ENCODE results near the gene PRRX2. TPM values are rescaled to one million over a fixed set of nuclear protein-coding genes. Genes with fewer than 3 reads are reported as not detected.

PRRX2 gene
- total and polyA plus RNA-seq, 9 of the 15 experiments (the other 6 are each of a cell fraction or from before 2014, with no cell fraction given), result 0.21 TPM; not detected in 8

DNA sequence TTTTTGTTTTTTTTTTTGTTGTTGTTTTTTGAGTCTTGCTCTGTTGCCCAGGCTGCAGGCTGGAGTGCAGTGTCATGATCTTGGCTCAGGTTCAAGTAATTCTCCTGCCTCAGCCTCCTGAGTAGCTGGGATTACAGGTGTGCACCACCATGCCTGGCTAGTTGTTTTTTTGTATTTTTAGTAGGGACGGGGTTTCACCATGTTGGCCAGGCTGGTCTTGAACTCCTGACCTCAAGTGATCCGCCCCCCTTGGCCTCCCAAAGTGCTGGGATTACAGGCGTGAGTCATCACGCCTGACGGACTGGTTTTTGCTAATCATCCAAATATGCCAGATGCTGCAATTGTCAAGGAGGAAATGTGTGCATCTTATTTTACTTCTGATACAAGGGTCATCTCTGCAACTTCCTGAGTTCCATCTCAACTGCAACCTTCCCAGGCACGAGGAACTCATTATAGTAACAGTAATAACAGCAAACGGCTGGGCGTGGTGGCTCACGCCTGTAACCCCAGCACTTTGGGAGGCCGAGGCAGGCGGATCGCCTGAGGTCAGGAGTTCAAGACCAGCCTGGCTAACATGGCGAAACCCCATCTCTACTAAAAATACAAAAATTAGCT is 97.0 kb downstream of the PRRX2 start (continued):
- TF ChIP-seq GABPB1 (CRISPR knock-in tag; IDR thresholded peaks at IDR 0.05), result 0 out of 2 replicates have a peak, but pooled peaks have one; percentile 22
- TF ChIP-seq TRIM24 (IDR thresholded peaks at IDR 0.05), result peak; percentile 80 to 87
- peak; percentile 68 for TF ChIP-seq NCOR1 (IDR thresholded peaks at IDR 0.05)
- peak; percentile 62; the same call in 1 of the 2 replicates for TF ChIP-seq NR2C1 (IDR thresholded peaks at IDR 0.05)
- TF ChIP-seq NR2C1 (tag; IDR thresholded peaks at IDR 0.05), result peak; percentile 66
- peak; percentile 35; the same call in 1 of the 2 replicates for TF ChIP-seq TRIM28 (IDR thresholded peaks at IDR 0.05)
- peak; percentile 31; the same call in 1 of the 2 replicates for TF ChIP-seq TAL1 (IDR thresholded peaks at IDR 0.05)
- TF ChIP-seq EP400 (IDR thresholded peaks at IDR 0.05), result peak; percentile 38; the same call in 1 of the 2 replicates
- peak; percentile 46; the same call in 1 of the 2 replicates for TF ChIP-seq MEF2D (tag; conservative IDR thresholded peaks at IDR 0.05; ENCODE audit: low read depth)
- peak; percentile 52; the same call in 1 of the 2 replicates for TF ChIP-seq NCOA1 (IDR thresholded peaks at IDR 0.05; ENCODE audit: low read depth)
- peak; percentile 85 for TF ChIP-seq SMARCA5 (IDR thresholded peaks at IDR 0.05)
- peak; percentile 56; the same call in 1 of the 2 replicates for TF ChIP-seq TCF3 (CRISPR knock-in tag; IDR thresholded peaks at IDR 0.05)
- TF ChIP-seq ZNF121 (CRISPR knock-in tag; conservative IDR thresholded peaks at IDR 0.05), result peak; percentile 98
- TF ChIP-seq FOXJ3 (CRISPR knock-in tag; IDR thresholded peaks at IDR 0.05), result peak; percentile 26; the same call in 1 of the 2 replicates
- TF ChIP-seq POLR3A (IDR thresholded peaks at IDR 0.05; ENCODE audit: borderline replicate concordance, extremely low read depth, insufficient read depth, insufficient read length), result peak; percentile 12
- TF ChIP-seq NBN (IDR thresholded peaks at IDR 0.05; ENCODE audit: low read depth), result peak; percentile 79
- TF ChIP-seq C11orf30 (IDR thresholded peaks at IDR 0.05; ENCODE audit: low read depth), result peak; percentile 88
- TF ChIP-seq, protein P1, sequence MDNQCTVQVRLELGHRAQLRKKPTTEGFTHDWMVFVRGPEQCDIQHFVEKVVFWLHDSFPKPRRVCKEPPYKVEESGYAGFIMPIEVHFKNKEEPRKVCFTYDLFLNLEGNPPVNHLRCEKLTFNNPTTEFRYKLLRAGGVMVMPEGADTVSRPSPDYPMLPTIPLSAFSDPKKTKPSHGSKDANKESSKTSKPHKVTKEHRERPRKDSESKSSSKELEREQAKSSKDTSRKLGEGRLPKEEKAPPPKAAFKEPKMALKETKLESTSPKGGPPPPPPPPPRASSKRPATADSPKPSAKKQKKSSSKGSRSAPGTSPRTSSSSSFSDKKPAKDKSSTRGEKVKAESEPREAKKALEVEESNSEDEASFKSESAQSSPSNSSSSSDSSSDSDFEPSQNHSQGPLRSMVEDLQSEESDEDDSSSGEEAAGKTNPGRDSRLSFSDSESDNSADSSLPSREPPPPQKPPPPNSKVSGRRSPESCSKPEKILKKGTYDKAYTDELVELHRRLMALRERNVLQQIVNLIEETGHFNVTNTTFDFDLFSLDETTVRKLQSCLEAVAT (IDR thresholded peaks at IDR 0.05), result peak in 1 of 2 experiments; percentile 47; a peak in 1 of 4 replicates
- peak; percentile 49; the same call in 1 of the 2 replicates for TF ChIP-seq ZNF384 (IDR thresholded peaks at IDR 0.05; ENCODE audit: low read depth, low read length)
- TF ChIP-seq, protein P2, sequence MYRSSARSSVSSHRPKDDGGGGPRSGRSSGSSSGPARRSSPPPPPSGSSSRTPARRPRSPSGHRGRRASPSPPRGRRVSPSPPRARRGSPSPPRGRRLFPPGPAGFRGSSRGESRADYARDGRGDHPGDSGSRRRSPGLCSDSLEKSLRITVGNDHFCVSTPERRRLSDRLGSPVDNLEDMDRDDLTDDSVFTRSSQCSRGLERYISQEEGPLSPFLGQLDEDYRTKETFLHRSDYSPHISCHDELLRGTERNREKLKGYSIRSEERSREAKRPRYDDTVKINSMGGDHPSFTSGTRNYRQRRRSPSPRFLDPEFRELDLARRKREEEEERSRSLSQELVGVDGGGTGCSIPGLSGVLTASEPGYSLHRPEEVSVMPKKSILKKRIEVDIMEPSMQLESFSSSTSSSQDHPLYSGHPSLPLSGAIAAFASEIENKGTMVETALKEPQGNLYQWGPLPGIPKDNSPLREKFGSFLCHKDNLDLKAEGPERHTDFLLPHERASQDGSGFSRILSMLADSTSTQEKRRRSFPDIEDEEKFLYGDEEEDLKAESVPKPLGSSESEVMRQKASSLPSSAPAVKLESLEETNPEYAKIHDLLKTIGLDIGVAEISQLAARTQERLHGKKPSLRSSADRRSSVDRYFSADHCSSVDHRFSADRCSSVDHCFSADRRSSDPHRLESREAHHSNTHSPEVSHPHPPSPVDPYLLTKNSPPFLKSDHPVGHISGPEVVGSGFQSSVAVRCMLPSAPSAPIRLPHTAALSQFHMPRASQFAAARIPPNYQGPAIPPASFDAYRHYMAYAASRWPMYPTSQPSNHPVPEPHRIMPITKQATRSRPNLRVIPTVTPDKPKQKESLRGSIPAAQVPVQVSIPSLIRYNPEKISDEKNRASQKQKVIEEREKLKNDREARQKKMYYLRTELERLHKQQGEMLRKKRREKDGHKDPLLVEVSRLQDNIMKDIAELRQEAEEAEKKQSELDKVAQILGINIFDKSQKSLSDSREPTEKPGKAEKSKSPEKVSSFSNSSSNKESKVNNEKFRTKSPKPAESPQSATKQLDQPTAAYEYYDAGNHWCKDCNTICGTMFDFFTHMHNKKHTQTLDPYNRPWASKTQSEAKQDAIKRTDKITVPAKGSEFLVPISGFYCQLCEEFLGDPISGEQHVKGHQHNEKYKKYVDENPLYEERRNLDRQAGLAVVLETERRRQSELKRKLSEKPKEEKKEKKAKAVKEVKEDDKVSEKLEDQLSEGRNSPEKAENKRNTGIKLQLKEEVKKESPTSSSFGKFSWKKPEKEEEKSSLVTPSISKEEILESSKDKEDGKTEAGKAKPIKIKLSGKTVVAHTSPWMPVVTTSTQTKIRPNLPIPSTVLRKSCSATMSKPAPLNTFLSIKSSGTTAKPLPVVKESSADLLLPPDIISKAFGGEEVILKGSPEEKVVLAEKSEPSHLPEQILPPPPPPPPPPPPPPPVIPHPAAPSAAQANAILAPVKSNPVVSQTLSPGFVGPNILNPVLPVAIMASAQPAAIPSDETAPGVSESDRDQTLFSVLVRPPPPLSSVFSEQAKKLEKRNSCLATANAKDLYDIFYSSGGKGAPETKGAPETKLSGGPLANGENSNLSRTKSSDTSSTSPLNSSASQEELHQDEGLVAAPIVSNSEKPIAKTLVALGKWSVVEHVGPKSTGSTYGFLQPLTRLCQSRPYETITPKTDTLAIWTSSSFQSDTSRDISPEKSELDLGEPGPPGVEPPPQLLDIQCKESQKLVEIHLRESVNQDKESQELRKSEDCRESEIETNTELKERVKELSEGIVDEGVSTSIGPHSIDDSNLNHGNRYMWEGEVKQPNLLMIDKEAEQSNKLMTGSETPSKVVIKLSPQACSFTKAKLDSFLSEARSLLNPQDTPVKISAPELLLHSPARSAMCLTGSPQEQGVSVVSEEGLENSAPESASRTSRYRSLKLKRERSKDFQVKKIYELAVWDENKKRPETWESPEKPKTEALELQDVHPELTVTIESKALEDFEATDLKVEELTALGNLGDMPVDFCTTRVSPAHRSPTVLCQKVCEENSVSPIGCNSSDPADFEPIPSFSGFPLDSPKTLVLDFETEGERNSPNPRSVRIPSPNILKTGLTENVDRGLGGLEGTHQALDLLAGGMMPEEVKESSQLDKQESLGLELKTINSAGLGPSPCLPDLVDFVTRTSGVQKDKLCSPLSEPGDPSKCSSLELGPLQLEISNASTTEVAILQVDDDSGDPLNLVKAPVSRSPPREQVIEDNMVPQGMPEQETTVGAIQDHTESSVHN (IDR thresholded peaks at IDR 0.05; ENCODE audit: borderline replicate concordance in 1 of 2, low read depth in 1 of 2), result peak in 1 of 2 experiments; percentile 80; a peak in 1 of 4 replicates
- TF ChIP-seq JUNB (CRISPR knock-in tag; conservative IDR thresholded peaks at IDR 0.05), result peak; percentile 54; the same call in 1 of the 2 replicates
- TF ChIP-seq KDM1A (IDR thresholded peaks at IDR 0.05), result peak; percentile 92 to 94

Data from K562 (cell line).